GM19452 (cell line): ENCODE measurements around the gene TRIM65.

Source experiments
- ATAC-seq: cut with Tn5 transposase; IDR thresholded peaks from one replicate; pipeline ENCODE4 v1.9.1; 2021; ENCODE audit not compliant: unreplicated experiment

TRIM65 gene

GRCh38 chr17:75839942-75840798 lies 56.6 kb downstream of the TRIM65 start:
- ATAC-seq: no peak
